Aorta (tissue), 5 donors: Measurements from ENCODE around the gene FAM124A. TPM values are rescaled to one million over a fixed set of nuclear protein-coding genes. Genes with fewer than 3 reads are reported as not detected.

Experiments used
- ATAC-seq: fragments of 200-7000 bp; cut with Tn5 transposase; one replicate; pipeline ENCODE4 v1.9.1; 2022; ENCODE audit warnings: moderate library complexity; ENCODE audit not compliant: low FRiP score
- DNase-seq, 2 donors: peaks; one replicate each; pipeline ENCODE4 v3.0.0-alpha.2; 2020
- H3K27ac ChIP-seq, 2 donors: one replicate each; pipeline ENCODE4 v1.5.1; 2013; ENCODE audit warnings: low read length in 2 of 2, mild to moderate bottlenecking in 2 of 2, moderate library complexity in 2 of 2, control low read depth in 1 of 2, inconsistent platforms in 1 of 2, low read depth in 1 of 2
- H3K27me3 ChIP-seq, 2 donors: one replicate each; pipeline ENCODE4 v1.6.1; 2013; ENCODE audit warnings: control low read depth in 1 of 2, low read length in 1 of 2, mild to moderate bottlenecking in 1 of 2, moderate library complexity in 1 of 2; ENCODE audit not compliant: insufficient read depth in 2 of 2, control insufficient read depth in 1 of 2
- H3K36me3 ChIP-seq, 2 donors: one replicate each; pipeline ENCODE4 v1.6.1; 2013; ENCODE audit warnings: control low read depth in 1 of 2, low read length in 1 of 2, mild to moderate bottlenecking in 1 of 2; ENCODE audit not compliant: insufficient read depth in 2 of 2, control insufficient read depth in 1 of 2
- H3K4me1 ChIP-seq, 2 donors: one replicate each; pipeline ENCODE4 v1.6.1; 2013; ENCODE audit warnings: low read length in 2 of 2, control low read depth in 1 of 2, mild to moderate bottlenecking in 1 of 2, moderate library complexity in 1 of 2; ENCODE audit not compliant: insufficient read depth in 2 of 2, control insufficient read depth in 1 of 2
- H3K4me3 ChIP-seq, 2 donors: one replicate each; pipeline ENCODE4 v1.5.1; 2013; ENCODE audit warnings: low read length in 2 of 2, control low read depth in 1 of 2, mild to moderate bottlenecking in 1 of 2
- H3K9me3 ChIP-seq: one replicate; pipeline ENCODE4 v1.6.1; 2013; ENCODE audit warnings: mild to moderate bottlenecking, low read length; ENCODE audit not compliant: control insufficient read depth
- WGBS, 2 donors: extraction: QIAGEN DNeasy Blood & Tissue Kit; methylation state at CpG; one replicate each; pipeline ENCODE4 v1.1.7; 2013; 5-methylcytosine and 5-hydroxymethylcytosine counted together
- intact Hi-C, 2 donors: fragments of 100-400 bp; cut with DNase I; formaldehyde crosslinking; loops; one replicate each; pipeline versions ENCODE4 v1.14.2 to v1.15.0; 2022
- polyA plus RNA-seq, 2 donors: library from polyadenylated mRNA; stranded (reverse); fragments of 200-250 nt; gene quantifications; one replicate each; pipeline ENCODE4 v1.2.3, GENCODE V29; 2013
- total RNA-seq, 2 donors: library from RNA; stranded (reverse); fragmentation: NEBNext Ultra II Directional; extraction: Animal tissue kit (Norgen Biotek cat#: 25700); gene quantifications; one replicate each; pipeline ENCODE4 v1.2.1, GENCODE V29; 2021
- donor health status: healthy with polysubstance abuse.
- donor health status: Bipolar disorder and iron deficiency.
- donor health status: DM: no; HTN: no; CAD: no.
- donor health status: DM: no; HTN: no; CAD: no.
- donor health status: DM: yes; HTN: yes; CAD: no.

FAM124A gene
- total and polyA plus RNA-seq, 4 donors, result 1.6 to 9.2 (median 4.4) TPM

DNA sequence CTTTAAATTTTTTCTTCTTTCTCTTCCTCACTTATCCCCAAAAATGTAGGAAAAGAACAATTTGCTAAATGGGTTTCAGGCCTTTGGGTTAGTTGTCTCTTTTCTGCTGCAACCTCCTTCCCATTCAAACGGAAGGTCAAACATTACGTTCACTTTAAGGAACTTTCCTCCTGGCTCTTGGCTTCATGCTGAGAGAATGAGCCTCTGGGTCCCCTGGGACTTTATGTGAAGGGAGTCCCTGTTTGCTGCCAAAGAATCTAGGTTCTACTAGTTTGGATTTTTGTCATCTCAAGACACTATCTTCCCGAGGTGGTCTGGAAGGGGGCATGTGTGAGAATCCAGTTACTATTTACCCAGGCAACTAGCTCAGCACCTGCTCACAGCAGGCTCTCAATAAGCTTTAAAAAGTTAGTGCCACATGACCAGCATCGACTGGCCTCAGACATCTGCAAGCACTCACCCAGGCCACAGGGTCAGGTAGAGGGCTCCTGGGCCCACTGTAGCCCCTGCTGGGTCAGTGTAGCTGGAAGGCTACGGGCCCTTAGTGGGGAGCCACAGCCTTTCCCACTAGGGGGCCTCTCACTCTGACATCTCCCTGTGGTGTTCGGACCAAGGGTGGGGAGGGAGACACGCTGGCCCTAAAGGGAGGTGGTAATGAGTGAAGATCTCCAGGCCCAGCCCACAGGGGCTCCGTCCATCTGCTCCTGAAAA is 40.5 kb downstream of the FAM124A start:
- intact Hi-C loops, result no loop called here
- WGBS, 2 donors, result 62 to 70% methylated on average over 8 of the region's 8 CpGs
- Histone ChIP-seq H3K4me3 (no peak overlapping the region), H3K36me3 (no peaks in the 10 kb centered on the region), H3K9me3 (no peaks in the 10 kb centered on the region), H3K27me3 (no peaks in the 10 kb centered on the region), H3K4me1 (no peaks in the 10 kb centered on the region), H3K27ac (no peak overlapping the region)
- no peak for DNase-seq
- no peak for ATAC-seq

DNA sequence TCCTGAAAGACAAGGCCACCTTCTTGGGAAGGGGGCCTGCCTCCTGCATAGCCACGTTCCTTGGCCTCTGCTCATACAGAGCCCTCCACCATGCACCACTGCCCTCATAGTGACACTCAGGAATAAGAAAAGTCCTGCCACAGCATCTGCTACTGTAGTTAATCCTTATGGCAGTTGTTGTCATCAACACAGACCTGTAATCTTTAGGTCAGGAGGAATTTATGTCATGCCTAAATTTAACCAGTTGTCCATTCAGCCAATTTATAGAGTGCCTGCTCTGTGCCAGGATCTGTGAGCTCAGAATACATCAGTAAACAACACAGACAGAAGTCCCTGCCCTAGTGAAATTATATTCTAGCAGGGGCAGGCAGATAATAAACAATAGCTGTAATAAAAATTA is 44.4 kb downstream of the FAM124A start:
- Histone ChIP-seq H3K4me1 (no peaks in the 10 kb centered on the region), H3K36me3 (no peaks in the 10 kb centered on the region), H3K27ac (no peak overlapping the region), H3K4me3 (no peak overlapping the region), H3K27me3 (no peaks in the 10 kb centered on the region), H3K9me3 (no peaks in the 10 kb centered on the region)
- no peak for DNase-seq
- no peak for ATAC-seq
- 87 to 96% methylated on average over 1 of the region's 1 CpG for WGBS, 2 donors
- intact Hi-C loops, result no loop called here

DNA sequence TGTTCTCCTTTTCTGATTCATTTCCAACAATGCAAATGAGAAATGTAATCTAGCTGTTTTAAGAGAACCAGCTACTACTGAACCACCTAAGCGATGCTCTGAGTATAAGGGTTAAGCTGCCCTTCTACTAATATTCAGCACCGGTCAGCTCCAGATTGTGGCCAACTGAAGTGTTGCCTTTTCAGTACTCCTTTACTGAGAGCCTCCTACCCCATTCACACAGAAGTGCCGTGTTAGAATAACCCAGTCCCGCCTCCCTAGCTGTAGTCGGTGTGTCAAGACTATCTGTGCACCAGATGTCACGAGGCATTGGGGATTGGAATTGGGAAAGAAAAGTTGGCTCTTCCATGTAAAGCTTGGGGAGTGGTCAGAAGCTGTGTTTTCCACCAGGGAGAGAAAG is 45.4 kb downstream of the FAM124A start:
- 68 to 75% methylated on average over 6 of the region's 6 CpGs for WGBS, 2 donors
- Histone ChIP-seq H3K4me3 (no peak overlapping the region), H3K36me3 (no peaks in the 10 kb centered on the region), H3K27ac (no peak overlapping the region), H3K4me1 (no peaks in the 10 kb centered on the region), H3K27me3 (no peaks in the 10 kb centered on the region), H3K9me3 (no peaks in the 10 kb centered on the region)
- no peak for DNase-seq
- no peak for ATAC-seq
- intact Hi-C loops, result no loop called here

DNA sequence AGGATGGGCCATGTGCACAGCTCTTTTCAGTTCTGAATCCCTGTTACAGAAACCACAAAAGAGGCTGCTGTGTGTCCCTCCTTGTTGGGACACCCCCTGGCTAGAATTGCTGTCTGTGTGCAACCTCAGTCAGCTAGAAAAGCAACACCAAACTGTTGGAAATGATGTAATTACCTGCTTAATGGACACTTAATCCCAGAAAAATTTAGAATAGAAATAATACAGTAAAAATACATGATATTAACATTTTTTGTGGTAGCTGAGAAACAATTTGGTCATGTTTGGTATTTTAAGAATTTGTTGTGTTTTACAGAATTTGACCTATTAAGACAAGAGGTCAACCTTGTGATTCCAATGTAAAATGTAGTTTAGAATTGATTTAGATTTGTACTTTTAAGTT is 46.8 kb downstream of the FAM124A start:
- no peaks in the 10 kb centered on the region for H3K36me3 ChIP-seq
- H3K27me3 ChIP-seq, result no peaks in the 10 kb centered on the region
- H3K9me3 ChIP-seq, result no peaks in the 10 kb centered on the region
- intact Hi-C loops, result no loop called here
- DNase-seq, result no peak
- ATAC-seq, result no peak
- no peak overlapping the region for H3K4me3 ChIP-seq
- H3K27ac ChIP-seq, result no peak overlapping the region
- no peaks in the 10 kb centered on the region for H3K4me1 ChIP-seq

DNA sequence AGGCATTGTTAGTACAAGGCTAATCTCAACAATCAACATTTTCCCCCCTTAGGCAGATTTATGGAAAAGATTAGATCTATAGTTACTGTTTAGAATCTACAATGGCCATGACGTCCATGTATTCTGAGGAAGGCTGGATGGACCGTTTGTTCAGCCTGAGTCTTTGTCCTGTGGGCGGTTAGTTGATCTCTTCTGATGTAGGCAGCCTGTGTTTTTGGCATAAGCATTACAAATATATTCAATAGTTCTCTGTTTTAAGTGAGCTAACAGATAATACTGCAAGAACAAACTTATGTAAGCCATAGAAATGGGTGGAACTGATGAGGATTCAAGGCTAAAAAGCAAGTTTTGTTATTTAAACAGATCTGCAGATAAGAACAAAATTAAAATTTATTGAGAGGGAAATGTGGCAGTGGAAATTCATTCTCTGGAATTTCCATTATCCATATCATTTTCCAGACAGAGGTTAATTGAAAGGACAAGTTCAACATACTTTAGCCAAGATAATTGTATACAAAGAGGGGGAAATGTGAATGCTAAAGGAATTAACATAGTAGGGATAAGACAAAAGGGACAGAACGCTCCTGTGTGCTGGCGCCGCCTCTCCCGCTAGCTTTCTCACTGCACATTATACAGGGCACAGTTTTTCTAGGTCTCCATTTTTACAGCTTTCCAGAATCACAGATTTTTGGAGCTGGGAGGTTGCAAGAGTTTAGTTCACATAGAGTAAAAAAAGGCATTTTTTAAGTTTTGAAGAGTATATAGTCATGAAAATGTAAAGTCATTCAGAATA is 48.6 kb downstream of the FAM124A start:
- no peak for ATAC-seq
- DNase-seq, result no peak
- intact Hi-C loops, result no loop called here

DNA sequence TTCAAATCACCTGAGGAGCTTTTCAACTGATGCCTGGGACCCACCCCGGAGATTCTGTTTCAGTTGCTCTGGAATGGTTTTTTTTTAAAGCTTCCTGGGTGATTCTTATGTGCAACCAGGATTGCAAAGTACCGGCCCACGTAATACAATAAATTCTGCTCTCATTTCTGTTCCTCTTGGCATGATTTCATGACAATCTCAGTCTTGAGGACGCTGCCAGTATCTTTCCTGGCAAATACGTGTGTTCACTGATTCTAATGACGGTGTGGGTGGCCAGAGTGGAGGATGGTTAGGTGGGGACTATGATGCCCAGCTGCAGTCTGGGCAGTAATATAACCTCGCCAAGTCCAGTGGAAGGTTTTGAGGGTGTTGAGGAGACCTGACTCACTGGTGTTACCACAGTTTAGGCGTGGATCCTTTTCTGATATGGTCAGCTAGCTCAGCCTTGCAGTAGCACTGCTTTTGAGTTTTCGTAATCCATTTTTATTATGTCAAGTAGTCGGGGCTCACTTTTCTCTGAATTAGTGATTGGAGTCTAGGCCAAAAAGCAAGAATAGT is 49.4 kb downstream of the FAM124A start:
- H3K36me3 ChIP-seq, result no peaks in the 10 kb centered on the region
- no peak overlapping the region for H3K27ac ChIP-seq
- DNase-seq (no peak), ATAC-seq (no peak)
- no peak overlapping the region for H3K4me3 ChIP-seq
- no peaks in the 10 kb centered on the region for H3K4me1 ChIP-seq
- no peaks in the 10 kb centered on the region for H3K9me3 ChIP-seq
- no peaks in the 10 kb centered on the region for H3K27me3 ChIP-seq
- 74 to 76% methylated on average over 10 of the region's 10 CpGs for WGBS, 2 donors
- intact Hi-C loops, result no loop called here

More for the DNA sequence above, 48.6 kb downstream of the FAM124A start:
- H3K36me3 ChIP-seq, result no peaks in the 10 kb centered on the region
- no peaks in the 10 kb centered on the region for H3K9me3 ChIP-seq
- H3K27ac ChIP-seq, result no peak overlapping the region
- no peak overlapping the region for H3K4me3 ChIP-seq
- no peaks in the 10 kb centered on the region for H3K4me1 ChIP-seq
- WGBS, 2 donors, result 89 to 93% methylated on average over 7 of the region's 7 CpGs
- no peaks in the 10 kb centered on the region for H3K27me3 ChIP-seq

DNA sequence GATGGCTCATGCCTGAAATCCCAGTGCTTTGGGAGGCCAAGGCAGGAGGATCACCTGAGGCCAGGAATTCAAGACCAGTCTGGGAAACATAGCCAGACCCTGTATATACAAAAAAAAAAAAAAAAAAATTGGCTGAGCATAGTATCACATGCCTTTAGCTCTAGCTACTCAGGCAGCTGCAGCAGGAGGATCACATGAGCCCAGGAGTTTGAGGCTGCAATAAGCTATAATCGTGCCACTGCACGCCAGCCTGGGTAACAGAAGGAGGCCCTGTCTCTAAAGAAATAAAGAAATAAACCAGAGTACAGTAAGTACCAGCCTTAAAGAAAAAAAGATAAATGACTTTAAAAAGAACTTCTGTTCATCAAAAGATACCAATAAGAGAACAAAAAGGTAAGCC is 52.9 kb downstream of the FAM124A start:
- H3K4me1 ChIP-seq, result no peaks in the 10 kb centered on the region
- H3K27ac ChIP-seq, result no peak overlapping the region
- DNase-seq, result no peak
- H3K4me3 ChIP-seq, result no peak overlapping the region
- H3K36me3 ChIP-seq, result no peaks in the 10 kb centered on the region
- 90 to 95% methylated on average over 2 of the region's 2 CpGs for WGBS, 2 donors
- no peaks in the 10 kb centered on the region for H3K27me3 ChIP-seq
- intact Hi-C loops, result no loop called here
- H3K9me3 ChIP-seq, result no peaks in the 10 kb centered on the region
- no peak for ATAC-seq

DNA sequence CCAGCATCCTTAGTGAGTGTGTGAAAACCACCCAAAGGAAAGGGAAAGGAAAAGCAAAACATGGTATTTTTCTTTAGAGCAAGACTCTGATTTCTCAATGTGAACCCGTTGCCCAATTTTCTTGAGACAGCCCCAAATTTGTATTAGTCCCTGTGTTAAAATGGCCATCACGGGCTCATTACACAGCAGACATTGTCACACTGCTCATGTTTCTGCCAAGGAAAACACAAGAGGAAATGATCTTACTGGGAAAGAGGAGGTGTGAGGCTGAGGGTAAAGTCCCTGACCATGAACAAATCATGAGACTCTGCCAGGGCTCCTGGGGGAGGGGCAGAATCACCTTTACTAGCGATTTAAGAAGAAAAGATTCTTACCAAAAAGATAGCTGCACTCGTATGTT is 54.4 kb downstream of the FAM124A start:
- no peak overlapping the region for H3K27ac ChIP-seq
- no peaks in the 10 kb centered on the region for H3K4me1 ChIP-seq
- H3K9me3 ChIP-seq, result no peaks in the 10 kb centered on the region
- DNase-seq, result no peak
- H3K36me3 ChIP-seq, result no peaks in the 10 kb centered on the region
- intact Hi-C loops, result no loop called here
- H3K27me3 ChIP-seq, result no peaks in the 10 kb centered on the region
- no peak for ATAC-seq
- no peak overlapping the region for H3K4me3 ChIP-seq
- WGBS, 2 donors, result 67 to 75% methylated on average over 4 of the region's 4 CpGs

DNA sequence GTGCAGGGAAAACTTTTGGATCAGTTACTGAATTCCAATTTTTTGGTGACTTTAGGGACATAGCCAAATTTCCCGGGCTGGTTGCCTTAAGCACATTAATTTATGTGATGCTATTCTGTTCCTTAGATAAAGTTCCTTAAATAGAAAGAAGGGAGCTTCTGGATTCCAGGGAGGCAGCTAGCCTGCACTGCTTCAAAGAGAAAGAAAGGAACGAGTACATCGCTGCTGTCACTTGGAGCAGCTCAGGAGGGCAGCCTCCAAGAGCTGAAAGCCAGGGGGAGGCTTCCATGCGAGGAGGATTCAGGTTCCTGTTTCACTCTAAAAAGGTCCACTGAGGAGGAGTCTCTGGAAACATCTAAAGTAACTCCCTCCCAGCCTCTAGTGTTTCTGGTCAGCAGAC is 55.7 kb downstream of the FAM124A start:
- H3K36me3 ChIP-seq, result no peaks in the 10 kb centered on the region
- H3K27ac ChIP-seq, result no peak overlapping the region
- H3K9me3 ChIP-seq, result no peaks in the 10 kb centered on the region
- ATAC-seq (no peak), DNase-seq (no peak)
- H3K4me1 ChIP-seq, result no peaks in the 10 kb centered on the region
- H3K4me3 ChIP-seq, result no peak overlapping the region
- intact Hi-C loops, result no loop called here
- H3K27me3 ChIP-seq, result no peaks in the 10 kb centered on the region
- 38 to 49% methylated on average over 4 of the region's 4 CpGs for WGBS, 2 donors
